ENCODE results near the gene TBC1D22B. TPM values are rescaled to one million over a fixed set of nuclear protein-coding genes. Genes with fewer than 3 reads are reported as not detected.

The TBC1D22B gene
- total and polyA plus RNA-seq, 2 donors (not counting 3 experiments of a cell fraction or from before 2014, with no cell fraction given): 13.1 to 13.6 TPM

DNA sequence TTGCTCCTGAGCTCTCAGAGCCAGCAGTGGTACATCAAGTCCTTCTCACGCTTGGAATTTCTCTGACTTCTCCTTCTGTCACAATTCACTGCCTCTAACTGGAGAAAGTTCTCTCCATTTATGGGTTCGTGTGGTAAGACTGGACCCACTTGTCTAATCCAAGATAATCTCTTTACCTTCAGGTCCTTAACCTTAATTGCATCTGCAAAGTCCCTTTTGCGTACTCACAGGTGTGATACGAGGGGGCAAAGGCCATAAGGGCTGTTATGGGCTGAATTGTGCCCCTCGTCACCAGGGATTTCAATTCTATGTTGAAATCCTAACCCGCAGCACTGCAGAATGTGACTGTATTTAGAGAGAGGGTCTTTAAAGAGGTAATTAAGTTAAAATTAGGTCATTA, 27.5 kb upstream of the TBC1D22B start:
- H3K4me1 ChIP-seq (ENCODE audit: control insufficient read depth, extremely low read depth, insufficient read depth, low read length): no peaks in the 10 kb centered on the region
- H3K27me3 ChIP-seq (ENCODE audit: control insufficient read depth in 2 of 2, insufficient read depth in 2 of 2, low read length in 2 of 2): no peaks in the 10 kb centered on the region
- FAIRE-seq (no peak), DNase-seq (ENCODE audit: low read depth, low spot score) (no peak)
- no peak for TF ChIP-seq FOS (IDR thresholded peaks at IDR 0.05; ENCODE audit: borderline replicate concordance, insufficient read depth, low read length)
- no peaks in the 10 kb centered on the region for H3K9me3 ChIP-seq (replicated peaks; ENCODE audit: control insufficient read depth, insufficient read depth, low read length)
- no peak overlapping the region for H3K27ac ChIP-seq (ENCODE audit: insufficient read depth, low read depth, low read length)
- H3K4me2 ChIP-seq (ENCODE audit: insufficient read depth, low read length): no peak overlapping the region
- BruUV-seq (replicated peaks): no TSS peak
- H2AFZ ChIP-seq (ENCODE audit: low read depth, low read length): no peak overlapping the region
- H4K20me1 ChIP-seq (replicated peaks; ENCODE audit: control insufficient read depth, extremely low read depth, insufficient read depth, low read length): no peaks in the 10 kb centered on the region
- H3K79me2 ChIP-seq (ENCODE audit: control insufficient read depth, insufficient read depth, low read length): no peaks in the 10 kb centered on the region
- dilution Hi-C loops (cut with MboI; ENCODE audit: extremely low pct_ligation_motif_present, low sequenced_read_pairs) (no loop called here), intact Hi-C loops (cut with micrococcal nuclease) (no loop called here)
- H3K9ac ChIP-seq (replicated peaks; ENCODE audit: extremely low read depth, insufficient read depth, low read length): no peak overlapping the region
- ChIA-PET POLR2A (no interaction called here), CTCF (no interaction called here)
- no peaks in the 10 kb centered on the region for H3K9me1 ChIP-seq (replicated peaks; ENCODE audit: control insufficient read depth, extremely low read depth, insufficient read depth, low read length)
- no peaks in the 10 kb centered on the region for H3K36me3 ChIP-seq (ENCODE audit: control insufficient read depth in 2 of 2, extremely low read depth in 1 of 2, insufficient read depth in 2 of 2, low read length in 2 of 2)
- H3K4me3 ChIP-seq (replicated peaks in 1 of 3; ENCODE audit: insufficient read depth in 1 of 3, low read depth in 1 of 3, low read length in 3 of 3): no peak overlapping the region

GRCh38 chr6:37232430-37233017, 25.0 kb upstream of the TBC1D22B start:
- DNase-seq (ENCODE audit: low read depth, low spot score) (no peak), FAIRE-seq (no peak)
- no peaks in the 10 kb centered on the region for H3K9me3 ChIP-seq (replicated peaks; ENCODE audit: control insufficient read depth, insufficient read depth, low read length)
- H3K4me2 ChIP-seq (ENCODE audit: insufficient read depth, low read length): no peak overlapping the region
- no peaks in the 10 kb centered on the region for H4K20me1 ChIP-seq (replicated peaks; ENCODE audit: control insufficient read depth, extremely low read depth, insufficient read depth, low read length)
- TF ChIP-seq JUN (IDR thresholded peaks at IDR 0.05; ENCODE audit: borderline replicate concordance, insufficient read depth, insufficient read length, low read depth) (no peak), MYC (IDR thresholded peaks at IDR 0.05; ENCODE audit: low read depth, low read length) (no peak)
- no TSS peak for BruUV-seq (replicated peaks)
- no peaks in the 10 kb centered on the region for H3K79me2 ChIP-seq (ENCODE audit: control insufficient read depth, insufficient read depth, low read length)
- H3K27me3 ChIP-seq (ENCODE audit: control insufficient read depth in 2 of 2, insufficient read depth in 2 of 2, low read length in 2 of 2): no peaks in the 10 kb centered on the region
- dilution Hi-C loops (cut with MboI; ENCODE audit: extremely low pct_ligation_motif_present, low sequenced_read_pairs) (no loop called here), intact Hi-C loops (cut with micrococcal nuclease) (no loop called here)
- ChIA-PET POLR2A (no interaction called here), CTCF (interaction anchor here (1.0 to 2.4 kb wide), 2 partner anchors 9 to 22 kb away, joined by 4 to 8 read pairs; no protein-coding TSS in a partner anchor)
- no peak overlapping the region for H2AFZ ChIP-seq (ENCODE audit: low read depth, low read length)
- no peak overlapping the region for H3K27ac ChIP-seq (ENCODE audit: insufficient read depth, low read depth, low read length)
- no peaks in the 10 kb centered on the region for H3K36me3 ChIP-seq (ENCODE audit: control insufficient read depth in 2 of 2, extremely low read depth in 1 of 2, insufficient read depth in 2 of 2, low read length in 2 of 2)
- peaks cover 13% of the 10 kb centered on the region for H3K4me1 ChIP-seq (ENCODE audit: control insufficient read depth, extremely low read depth, insufficient read depth, low read length)
- no peak overlapping the region for H3K4me3 ChIP-seq (replicated peaks in 1 of 3; ENCODE audit: insufficient read depth in 1 of 3, low read depth in 1 of 3, low read length in 3 of 3)
- no peaks in the 10 kb centered on the region for H3K9me1 ChIP-seq (replicated peaks; ENCODE audit: control insufficient read depth, extremely low read depth, insufficient read depth, low read length)
- no peak overlapping the region for H3K9ac ChIP-seq (replicated peaks; ENCODE audit: extremely low read depth, insufficient read depth, low read length)

All from endothelial cell of umbilical vein (primary cell).